Astrocyte (in vitro differentiated cells and primary cell): ENCODE measurements around the gene EHBP1.

Experiments used
- CTCF ChIP-seq: IDR thresholded peaks from 2 replicates; pipeline ENCODE4 v1.5.1; 2011; ENCODE audit warnings: low read depth, mild to moderate bottlenecking, inconsistent platforms, low read length, moderate library complexity; ENCODE audit not compliant: insufficient read depth
- EZH2 ChIP-seq: IDR thresholded peaks from 2 replicates; pipeline ENCODE4 v1.6.1; 2012; ENCODE audit warnings: mild to moderate bottlenecking, low read length, inconsistent platforms; ENCODE audit not compliant: insufficient read depth

- TF ChIP-seq CTCF = no peak
- no peak for TF ChIP-seq EZH2
These were observed 1.4 kb downstream of the EHBP1 start for GRCh38 chr2:62706721-62707521.
